NCI-H2227 (cell line): Measurements from ENCODE around the gene ZMAT5.

Source experiments
- DNase-seq: peaks from one replicate; lab custom pipeline; 2025; ENCODE audit not compliant: unreplicated experiment; lab: John Stamatoyannopoulos, UW

Gene ZMAT5

GRCh38 chr22:29766632-29767170 lies at the start of gene ZMAT5:
Gene ZMAT5, minus strand, starts transcription at chr22:29767007. Its CDS starts 18,463 bp downstream, at chr22:29748544.
- peak; percentile 95 for DNase-seq

- no peak for DNase-seq
Observed at GRCh38 chr22:29816539-29816938, 49.7 kb upstream of the ZMAT5 start.

GRCh38 chr22:29816128-29816527 lies 49.3 kb upstream of the ZMAT5 start:
- no peak for DNase-seq

- DNase-seq = no peak
Observed at GRCh38 chr22:29815580-29815979, 48.8 kb upstream of the ZMAT5 start.

- DNase-seq = no peak
Observed at GRCh38 chr22:29814003-29814402, 47.2 kb upstream of the ZMAT5 start.

GRCh38 chr22:29813563-29813962 lies 46.8 kb upstream of the ZMAT5 start:
- no peak for DNase-seq

- DNase-seq = no peak
Observed at GRCh38 chr22:29813126-29813525, 46.3 kb upstream of the ZMAT5 start.

GRCh38 chr22:29811377-29811776 lies 44.6 kb upstream of the ZMAT5 start:
- DNase-seq = no peak

GRCh38 chr22:29810216-29810615 lies 43.4 kb upstream of the ZMAT5 start:
- DNase-seq = no peak

- DNase-seq = no peak
Observed at GRCh38 chr22:29806196-29806595, 39.4 kb upstream of the ZMAT5 start.

- DNase-seq = no peak
Observed at GRCh38 chr22:29804985-29805384, 38.2 kb upstream of the ZMAT5 start.

GRCh38 chr22:29803190-29803589 lies 36.4 kb upstream of the ZMAT5 start:
- DNase-seq = no peak

- DNase-seq = no peak
Observed at GRCh38 chr22:29801796-29802195, 35.0 kb upstream of the ZMAT5 start.

GRCh38 chr22:29801153-29801552 lies 34.3 kb upstream of the ZMAT5 start:
- no peak for DNase-seq

GRCh38 chr22:29799217-29799680 lies 32.4 kb upstream of the ZMAT5 start:
- DNase-seq = no peak

GRCh38 chr22:29798801-29799200 lies 32.0 kb upstream of the ZMAT5 start:
- no peak for DNase-seq

- DNase-seq = no peak
Observed at GRCh38 chr22:29798318-29798717, 31.5 kb upstream of the ZMAT5 start.

GRCh38 chr22:29797351-29797750 lies 30.5 kb upstream of the ZMAT5 start:
- DNase-seq = no peak

- DNase-seq = no peak
Observed at GRCh38 chr22:29795663-29796062, 28.9 kb upstream of the ZMAT5 start.

- no peak for DNase-seq
Observed at GRCh38 chr22:29793396-29793795, 26.6 kb upstream of the ZMAT5 start.

- no peak for DNase-seq
Observed at GRCh38 chr22:29790061-29790460, 23.3 kb upstream of the ZMAT5 start.

- no peak for DNase-seq
Observed at GRCh38 chr22:29788339-29789279, 21.8 kb upstream of the ZMAT5 start.
